Measurements from ENCODE around the gene LMAN2.

GRCh38 chr5:177365845-177366527, 14.5 kb upstream of the LMAN2 start:
- TF ChIP-seq CTCF (IDR thresholded peaks at IDR 0.05; ENCODE audit: insufficient read depth, low read depth, low read length), result no peak
- no peak for TF ChIP-seq EZH2 (IDR thresholded peaks at IDR 0.05; ENCODE audit: insufficient read depth, low read length)

All from astrocyte (in vitro differentiated cells and primary cell).